H54 (cell line): Measurements from ENCODE around the gene PSORS1C1.

ENCODE experiments used
- DNase-seq: peaks from one replicate; pipeline ENCODE4 v3.0.0; 2011; ENCODE audit warnings: low spot score, mixed read lengths; ENCODE audit not compliant: insufficient read length
- FAIRE-seq: peaks from 3 replicates; lab custom pipeline; 2011; peaks lifted over from hg19 to GRCh38; lab: Jason Lieb, UNC
- POLR2A ChIP-seq: IDR thresholded peaks from 2 replicates; pipeline ENCODE4 v1.6.1; 2011; ENCODE audit warnings: low read depth, mild to moderate bottlenecking, low read length

Gene PSORS1C1

DNA sequence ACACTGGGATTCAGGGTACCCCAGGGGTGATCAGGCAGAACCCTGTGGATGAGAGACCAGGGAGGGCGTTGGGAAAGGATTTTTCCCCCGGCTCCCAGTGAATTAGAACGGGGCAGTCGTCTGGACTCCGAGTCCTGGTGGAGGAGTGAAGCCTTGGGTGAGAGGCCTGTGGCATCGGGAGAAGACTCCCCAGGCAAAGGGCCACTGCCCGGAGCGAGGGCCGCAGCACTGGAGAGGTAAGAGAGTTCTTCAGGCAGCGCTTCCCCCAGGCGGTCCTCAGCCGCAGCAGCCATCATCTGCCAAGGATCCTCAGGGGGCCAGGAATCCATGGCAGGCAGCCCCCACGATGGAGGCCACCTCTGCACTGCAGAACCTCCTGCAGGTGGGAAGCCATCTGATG is 2.9 kb upstream of the PSORS1C1 start:
- TF ChIP-seq POLR2A, result no peak
- no peak for DNase-seq
- FAIRE-seq, result no peak

DNA sequence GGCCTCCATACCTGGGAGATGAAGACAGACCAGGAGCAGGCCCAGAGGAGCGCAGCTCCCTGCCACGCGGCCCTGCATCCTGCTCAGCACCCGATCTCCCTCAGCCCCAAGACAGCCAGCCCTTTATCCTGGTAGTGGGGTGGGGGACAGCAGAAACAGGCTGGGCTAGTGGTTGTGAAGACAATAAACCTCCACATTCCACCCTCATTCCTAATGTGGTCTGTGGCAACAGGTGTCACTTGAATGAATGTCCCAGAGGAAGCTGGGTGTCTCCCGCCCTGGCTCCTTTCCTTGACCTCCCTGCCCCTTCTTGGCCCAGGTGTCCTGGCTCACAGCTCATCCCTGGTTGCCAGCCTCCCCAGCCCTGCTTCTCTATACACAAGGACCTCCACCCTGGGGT is 2.1 kb upstream of the PSORS1C1 start, which contains the start of gene C6orf15:
Gene C6orf15, minus strand, starts transcription at position 98 of the 400 bp plus-strand sequence. Its CDS starts 20 bp downstream, at position 78.
- TF ChIP-seq POLR2A, result no peak
- DNase-seq (no peak), FAIRE-seq (no peak)

DNA sequence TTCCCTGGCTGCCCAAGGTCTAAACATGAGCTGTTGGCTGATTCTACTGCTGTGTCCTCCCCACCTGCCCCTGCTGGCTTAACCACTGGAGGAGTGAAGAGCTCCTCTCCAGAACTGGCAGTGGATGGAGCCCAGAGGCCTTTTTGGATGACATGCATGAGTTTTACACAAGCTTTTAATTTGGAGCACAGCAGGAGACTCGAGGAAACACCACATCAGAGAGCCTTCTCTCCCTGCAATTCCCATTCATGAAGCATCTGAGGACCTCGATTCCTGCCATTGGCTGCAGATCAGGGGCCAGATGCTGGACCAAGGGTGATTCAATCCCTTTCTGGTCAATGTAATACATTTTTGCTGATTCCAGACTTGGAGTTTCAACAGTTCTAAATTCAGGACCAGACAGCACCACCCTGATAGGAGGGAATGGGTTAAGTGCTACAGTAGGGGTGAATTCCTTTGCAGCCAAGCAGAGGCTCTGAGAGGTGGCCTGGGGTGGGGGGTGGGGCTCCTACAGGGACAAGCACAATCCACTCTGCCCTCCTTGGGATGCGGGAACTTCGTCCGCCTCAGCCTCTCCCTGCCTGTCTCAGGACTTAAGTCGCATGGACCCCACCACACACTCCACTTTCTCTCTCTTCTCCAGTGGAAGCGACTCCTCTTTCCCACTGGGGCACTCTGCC is 599 bp upstream of the PSORS1C1 start:
- DNase-seq (no peak), FAIRE-seq (no peak)
- no peak for TF ChIP-seq POLR2A

- FAIRE-seq, result no peak
Observed at GRCh38 chr6:31114970-31115849, 610 bp downstream of the PSORS1C1 start.

GRCh38 chr6:31115941-31116560 is 1.5 kb downstream of the PSORS1C1 start:
- FAIRE-seq, result no peak
- no peak for TF ChIP-seq POLR2A
- no peak for DNase-seq

More at GRCh38 chr6:31114970-31115849, 610 bp downstream of the PSORS1C1 start:
- TF ChIP-seq POLR2A, result 0 out of 2 replicates have a peak, but pooled peaks have one; percentile 30
- DNase-seq, result no peak

- DNase-seq (no peak), FAIRE-seq (no peak)
- no peak for TF ChIP-seq POLR2A
Observed at GRCh38 chr6:31116661-31117385, 2.2 kb downstream of the PSORS1C1 start.

- DNase-seq (no peak), FAIRE-seq (no peak)
- no peak for TF ChIP-seq POLR2A
Observed at GRCh38 chr6:31118178-31118577, 3.6 kb downstream of the PSORS1C1 start.

GRCh38 chr6:31120151-31120915 is 5.7 kb downstream of the PSORS1C1 start, which contains the start of gene CDSN:
Gene CDSN (minus strand): TSS chr6:31120446. CDS start chr6:31120419, 27 bp downstream.
- no peak for FAIRE-seq
- no peak for DNase-seq

GRCh38 chr6:31121131-31121790 is 6.7 kb downstream of the PSORS1C1 start:
- FAIRE-seq (no peak), DNase-seq (no peak)
- no peak for TF ChIP-seq POLR2A

More at GRCh38 chr6:31120151-31120915, 5.7 kb downstream of the PSORS1C1 start, which contains the start of gene CDSN:
- no peak for TF ChIP-seq POLR2A

DNA sequence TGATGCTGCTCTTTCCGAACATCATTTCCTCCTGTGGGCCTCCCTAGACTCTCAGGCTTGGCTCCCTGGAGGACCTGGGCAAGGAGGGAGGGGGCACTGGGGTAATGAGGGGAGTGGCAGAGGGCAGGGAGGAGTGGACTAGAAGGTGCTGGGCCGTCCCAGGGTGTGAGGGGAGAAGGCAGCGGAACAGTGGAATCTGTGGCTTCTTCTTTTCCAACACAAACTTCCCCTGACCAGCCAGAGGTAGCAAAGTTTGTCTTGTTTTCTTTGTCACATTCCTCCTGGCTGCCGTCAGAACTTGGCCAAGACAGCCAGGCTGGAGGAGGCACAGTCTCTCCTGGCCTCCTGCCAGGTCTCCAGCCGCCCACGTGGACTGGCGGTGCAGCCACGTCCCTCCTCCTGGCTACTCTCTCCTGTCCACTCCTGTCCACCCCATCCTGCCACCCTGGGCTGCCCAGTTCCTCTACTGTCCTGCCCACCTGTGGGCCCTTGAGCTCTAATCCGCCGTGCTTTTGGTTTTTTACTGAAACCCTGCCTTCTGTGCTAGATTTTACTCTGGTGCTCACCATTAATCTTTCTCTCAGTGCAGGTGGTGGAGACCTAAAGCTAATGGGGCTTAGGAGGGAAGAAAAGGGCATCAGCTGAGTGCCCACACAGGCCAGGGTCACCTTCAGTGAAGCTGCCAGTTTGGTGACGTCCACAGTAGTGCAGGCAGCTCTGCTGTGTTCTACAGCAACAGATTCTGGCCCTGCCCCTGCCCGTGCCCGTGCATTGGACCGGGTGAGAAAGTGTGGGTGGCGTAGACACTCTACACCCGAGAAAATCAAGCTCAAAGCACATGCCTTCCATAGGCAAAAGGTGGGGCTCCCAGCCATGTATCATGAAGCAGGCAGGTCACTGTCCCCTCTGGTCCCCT is 8.4 kb downstream of the PSORS1C1 start:
- DNase-seq, result peak; percentile 86
- TF ChIP-seq POLR2A, result no peak
- FAIRE-seq, result peak; percentile 82

DNA sequence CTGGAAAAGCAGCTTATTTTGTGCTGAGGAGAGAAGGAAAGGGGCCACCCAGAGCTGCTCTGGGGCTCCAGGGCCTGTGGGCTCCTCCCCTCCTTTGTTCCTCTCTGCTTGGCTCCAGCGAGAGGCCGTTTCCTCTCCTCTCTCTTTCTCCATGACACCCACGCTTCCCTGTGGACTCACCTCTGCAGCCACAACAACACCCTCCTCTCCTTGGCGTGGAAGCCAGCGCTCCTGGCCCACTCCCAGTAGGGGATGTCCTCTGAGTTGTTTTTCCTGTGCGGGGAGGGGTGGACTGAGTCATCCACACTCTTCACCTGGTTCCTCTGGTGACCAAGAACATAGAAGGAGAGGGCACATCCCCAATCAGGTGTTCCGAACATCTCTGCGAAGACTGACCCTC is 10.6 kb downstream of the PSORS1C1 start:
- no peak for TF ChIP-seq POLR2A
- DNase-seq, result no peak
- FAIRE-seq, result no peak
